HepG2 (cell line): ENCODE results near the gene KIF26B. TPM values are rescaled to one million over a fixed set of nuclear protein-coding genes. Genes with fewer than 3 reads are reported as not detected.

Experiments
- ATAC-seq: fragments of 200-7000 bp; cut with Tn5 transposase; 3 replicates; pipeline ENCODE4 v1.9.1; 2020; ENCODE audit warnings: mild to moderate bottlenecking, moderate library complexity
- BruUV-seq: library from RNA; stranded (reverse); fragments of 400-500 nt; replicated peaks from 2 replicates; lab custom pipeline; 2021; lab: Mats Ljungman, UMichigan
- CTCF ChIA-PET: fragments of 300-600 bp; formaldehyde crosslinking; extraction: SDS; loops from one replicate; lab custom pipeline; 2021; ENCODE audit warnings: low total read pairs, inconsistent platforms, low intra/inter-chr PET ratio; lab: Yijun Ruan, JAX
- POLR2A ChIA-PET: fragments of 350-600 bp; sonication (Branson Sonifier 250); formaldehyde crosslinking; loops from one replicate; lab custom pipeline; 2020; ENCODE audit warnings: antibody characterized with exemption, inconsistent platforms; lab: Yijun Ruan, JAX
- DNase-seq: peaks from one replicate; pipeline ENCODE4 v3.0.0-alpha.2; 2015; ENCODE audit warnings: low spot score
- FAIRE-seq: peaks from 3 replicates; lab custom pipeline; 2011; peaks lifted over from hg19 to GRCh38; lab: Jason Lieb, UNC
- H2AFZ ChIP-seq: one replicate; pipeline ENCODE4 v1.6.1; 2011; ENCODE audit warnings: low read length, inconsistent platforms
- H3K27ac ChIP-seq: fragments of 300-600 bp; 3 replicates; pipeline ENCODE4 v1.8.0; 2011; ENCODE audit warnings: mixed run types, mild to moderate bottlenecking, mixed read lengths, low read length, inconsistent platforms; ENCODE audit not compliant: insufficient read depth; ENCODE audit errors: extremely low read length
- H3K27me3 ChIP-seq, 2 experiments: fragments of 200-600 bp in 1 of 2; 2 replicates in 1 of 2; 3 replicates in 1 of 2; pipeline versions ENCODE4 v1.6.0 to v1.8.0; 2011; ENCODE audit warnings: low read length in 2 of 2, mild to moderate bottlenecking in 2 of 2, moderate library complexity in 2 of 2, inconsistent platforms in 1 of 2; ENCODE audit not compliant: insufficient read depth in 2 of 2, control insufficient read depth in 1 of 2
- H3K36me3 ChIP-seq, 2 experiments: fragments of 200-600 bp in 1 of 2; replicated peaks in 1 of 2; 2 replicates in 1 of 2; 3 replicates in 1 of 2; pipeline versions ENCODE4 v1.5.1 to v1.8.0; 2011; ENCODE audit warnings: low read length in 2 of 2, inconsistent platforms in 1 of 2; ENCODE audit not compliant: insufficient read depth in 2 of 2, control insufficient read depth in 1 of 2
- H3K4me1 ChIP-seq: 2 replicates; pipeline ENCODE4 v1.5.1; 2012; ENCODE audit warnings: low read length, inconsistent platforms; ENCODE audit not compliant: insufficient read depth
- H3K4me2 ChIP-seq: 2 replicates; pipeline ENCODE4 v1.6.0; 2011; ENCODE audit warnings: low read depth, low read length, inconsistent platforms
- H3K4me3 ChIP-seq, 3 experiments: fragments of 200-600 bp in 1 of 3; sonication (generic), shearing (Covaris generic) in 1 of 3; replicated peaks in 1 of 3; 2 replicates each; pipeline ENCODE4 v1.5.1; 2011 to 2016; ENCODE audit warnings: low read length in 3 of 3, inconsistent platforms in 2 of 3, low read depth in 2 of 3, mild to moderate bottlenecking in 2 of 3, control low read depth in 1 of 3, mixed read lengths in 1 of 3; ENCODE audit not compliant: insufficient read depth in 1 of 3
- H3K79me2 ChIP-seq: one replicate; pipeline ENCODE4 v1.6.1; 2011; ENCODE audit warnings: low read length, inconsistent platforms; ENCODE audit not compliant: insufficient read depth
- H3K9ac ChIP-seq: 2 replicates; pipeline ENCODE4 v1.6.0; 2011; ENCODE audit warnings: mild to moderate bottlenecking, low read depth, low read length, inconsistent platforms; ENCODE audit not compliant: insufficient read depth
- H3K9me3 ChIP-seq: 2 replicates; pipeline ENCODE4 v1.5.1; 2012; ENCODE audit warnings: mild to moderate bottlenecking, low read length
- H4K20me1 ChIP-seq: 2 replicates; pipeline ENCODE4 v1.6.0; 2011; ENCODE audit warnings: inconsistent platforms, mild to moderate bottlenecking, low read length, moderate library complexity; ENCODE audit not compliant: insufficient read depth
- CEBPB ChIP-seq: IDR thresholded peaks from 2 replicates; pipeline ENCODE4 v1.6.1; 2011; ENCODE audit warnings: low read depth, low read length, improper control_type of control experiment, borderline replicate concordance
- FOXO4 ChIP-seq: sonication (generic); formaldehyde crosslinking; conservative IDR thresholded peaks from 2 replicates; pipeline ENCODE4 v1.8.1; 2023; ENCODE audit warnings: missing genetic modification reagents
- KDM5A ChIP-seq: fragments of 200-600 bp; sonication (generic); IDR thresholded peaks from 2 replicates; pipeline ENCODE4 v1.7.0; 2018; ENCODE audit warnings: antibody characterized with exemption, mild to moderate bottlenecking, low read length, borderline replicate concordance
- KLF13 ChIP-seq: sonication (generic); formaldehyde crosslinking; IDR thresholded peaks from 2 replicates; pipeline ENCODE4 v1.4.0; 2020; ENCODE audit warnings: mild to moderate bottlenecking, missing genetic modification reagents
- SIN3A ChIP-seq: IDR thresholded peaks from 2 replicates; pipeline ENCODE4 v1.6.1; 2011; ENCODE audit warnings: low read depth, mild to moderate bottlenecking, control low read depth, low read length, borderline replicate concordance
- ZFP36 ChIP-seq: fragments of 150-350 bp; IDR thresholded peaks from 2 replicates; pipeline ENCODE4 v1.6.1; 2018; ENCODE audit warnings: borderline replicate concordance, low read length, low read depth; ENCODE audit not compliant: partially characterized antibody
- ZNF629 ChIP-seq: sonication (generic); formaldehyde crosslinking; conservative IDR thresholded peaks from 2 replicates; pipeline ENCODE4 v1.5.0; 2020; ENCODE audit warnings: missing genetic modification reagents
- WGBS: methylation state at CpG from one replicate; pipeline ENCODE4 v1.1.6; 2017; ENCODE audit warnings: low lambda C conversion rate; 5-methylcytosine and 5-hydroxymethylcytosine counted together
- in situ Hi-C: cut with HindIII; loops from 2 replicates; pipeline ENCODE4 v1.10.0; 2017; ENCODE audit warnings: low pct_unique_long_range_greater_than_20kb; ENCODE audit not compliant: extremely low pct_ligation_motif_present
- intact Hi-C: fragments of 100-400 bp; cut with micrococcal nuclease; formaldehyde crosslinking; loops from one replicate; pipeline ENCODE4 v1.10.0; 2022; ENCODE audit not compliant: unreplicated experiment
- polyA plus RNA-seq, 8 experiments: library from polyadenylated mRNA; depleted of rRNA in 3 of 8; stranded (reverse) in 7 of 8; unstranded in 1 of 8; fragments of >200 nt; fragmentation: Illumina TruSeq in 4 of 8; extraction: Trizol in 4 of 8; gene quantifications; 2 replicates each; pipeline versions ENCODE4 v1.2.1 to v1.2.3, GENCODE V29; 2011 to 2016; ENCODE audit warnings: low read depth in 4 of 8, missing spikeins in 1 of 8, mixed read lengths in 1 of 8; ENCODE audit not compliant: insufficient read depth in 1 of 8
- total RNA-seq, 5 experiments: library from RNA; depleted of rRNA; stranded (reverse); fragments of >200 nt; fragmentation: Illumina TruSeq; extraction: Trizol; gene quantifications; 2 replicates each; pipeline ENCODE4 v1.2.3, GENCODE V29; 2016; ENCODE audit warnings: low read depth in 1 of 5

Gene KIF26B
- total and polyA plus RNA-seq, 2 of the 13 experiments (the other 11 are each of a cell fraction or from before 2014, with no cell fraction given): 0.08 to 0.09 TPM

GRCh38 chr1:245197911-245198379, 43.2 kb downstream of the KIF26B start:
- intact Hi-C loops: no loop called here
- ChIA-PET CTCF (no interaction called here), POLR2A (no interaction called here)
- H3K9ac ChIP-seq: no peak overlapping the region
- H3K27me3 ChIP-seq: no peaks in the 10 kb centered on the region; a peak in 1 of 5 replicates
- H3K9me3 ChIP-seq: no peaks in the 10 kb centered on the region
- H3K4me3 ChIP-seq: no peak overlapping the region
- no peak for DNase-seq
- no TSS peak for BruUV-seq
- ATAC-seq: no peak
- H3K4me1 ChIP-seq: no peaks in the 10 kb centered on the region
- no peak overlapping the region for H2AFZ ChIP-seq
- no peaks in the 10 kb centered on the region for H3K36me3 ChIP-seq
- in situ Hi-C loops: no loop called here
- no peak overlapping the region for H3K4me2 ChIP-seq
- H4K20me1 ChIP-seq: no peaks in the 10 kb centered on the region
- TF ChIP-seq KLF13 (CRISPR knock-in tag) (no peak), ZNF629 (CRISPR knock-in tag) (peak; percentile 32; the same call in 1 of the 2 replicates)
- H3K79me2 ChIP-seq: no peaks in the 10 kb centered on the region
- 0% methylated on average over 1 of the region's 1 CpG for WGBS
- no peak overlapping the region for H3K27ac ChIP-seq
- FAIRE-seq: no peak

GRCh38 chr1:245198748-245199516, 44.1 kb downstream of the KIF26B start:
- Histone ChIP-seq H3K36me3 (no peaks in the 10 kb centered on the region), H3K79me2 (no peaks in the 10 kb centered on the region), H3K9me3 (no peaks in the 10 kb centered on the region), H2AFZ (no peak overlapping the region), H4K20me1 (no peaks in the 10 kb centered on the region), H3K9ac (no peak overlapping the region), H3K4me1 (no peaks in the 10 kb centered on the region), H3K27ac (no peak overlapping the region), H3K4me3 (no peak overlapping the region), H3K27me3 (no peaks in the 10 kb centered on the region; a peak in 1 of 5 replicates), H3K4me2 (no peak overlapping the region)
- no peak for ATAC-seq
- FAIRE-seq: no peak
- no peak for DNase-seq
- in situ Hi-C loops (no loop called here), intact Hi-C loops (no loop called here)
- ChIA-PET POLR2A (no interaction called here), CTCF (no interaction called here)
- TF ChIP-seq CEBPB (no peak), KDM5A (no peak), FOXO4 (CRISPR knock-in tag) (no peak), ZFP36 (no peak), SIN3A (no peak)
- WGBS: 59% methylated on average over 12 of the region's 12 CpGs
- no TSS peak for BruUV-seq
